HUES48 (cell line): Measurements from ENCODE around the gene SEPTIN5.
"Not testable (repeated sequence)": the region's sequence is repeated elsewhere in the genome, so short reads cannot be mapped to it uniquely, and the experiment has no call there.

Experiments used
- H3K27ac ChIP-seq: one replicate; pipeline ENCODE4 v1.7.0; 2013; ENCODE audit warnings: low read depth, low read length, inconsistent platforms
- H3K27me3 ChIP-seq: 2 replicates; pipeline ENCODE4 v1.6.1; 2013; ENCODE audit warnings: mild to moderate bottlenecking, low read length; ENCODE audit not compliant: control insufficient read depth, insufficient read depth
- H3K36me3 ChIP-seq: 2 replicates; pipeline ENCODE4 v1.6.1; 2013; ENCODE audit warnings: low read length; ENCODE audit not compliant: control insufficient read depth, insufficient read depth
- H3K4me1 ChIP-seq: 2 replicates; pipeline ENCODE4 v1.6.1; 2013; ENCODE audit warnings: mild to moderate bottlenecking, low read length; ENCODE audit not compliant: control insufficient read depth, insufficient read depth
- H3K4me3 ChIP-seq: 2 replicates; pipeline ENCODE4 v1.5.1; 2013; ENCODE audit warnings: mild to moderate bottlenecking, low read depth, low read length
- H3K9ac ChIP-seq: 2 replicates; pipeline ENCODE4 v1.6.1; 2013; ENCODE audit warnings: mild to moderate bottlenecking, low read depth, low read length, moderate library complexity
- H3K9me3 ChIP-seq: 2 replicates; pipeline ENCODE4 v1.6.1; 2013; ENCODE audit warnings: low read length; ENCODE audit not compliant: control insufficient read depth, insufficient read depth

The SEPTIN5 gene

DNA sequence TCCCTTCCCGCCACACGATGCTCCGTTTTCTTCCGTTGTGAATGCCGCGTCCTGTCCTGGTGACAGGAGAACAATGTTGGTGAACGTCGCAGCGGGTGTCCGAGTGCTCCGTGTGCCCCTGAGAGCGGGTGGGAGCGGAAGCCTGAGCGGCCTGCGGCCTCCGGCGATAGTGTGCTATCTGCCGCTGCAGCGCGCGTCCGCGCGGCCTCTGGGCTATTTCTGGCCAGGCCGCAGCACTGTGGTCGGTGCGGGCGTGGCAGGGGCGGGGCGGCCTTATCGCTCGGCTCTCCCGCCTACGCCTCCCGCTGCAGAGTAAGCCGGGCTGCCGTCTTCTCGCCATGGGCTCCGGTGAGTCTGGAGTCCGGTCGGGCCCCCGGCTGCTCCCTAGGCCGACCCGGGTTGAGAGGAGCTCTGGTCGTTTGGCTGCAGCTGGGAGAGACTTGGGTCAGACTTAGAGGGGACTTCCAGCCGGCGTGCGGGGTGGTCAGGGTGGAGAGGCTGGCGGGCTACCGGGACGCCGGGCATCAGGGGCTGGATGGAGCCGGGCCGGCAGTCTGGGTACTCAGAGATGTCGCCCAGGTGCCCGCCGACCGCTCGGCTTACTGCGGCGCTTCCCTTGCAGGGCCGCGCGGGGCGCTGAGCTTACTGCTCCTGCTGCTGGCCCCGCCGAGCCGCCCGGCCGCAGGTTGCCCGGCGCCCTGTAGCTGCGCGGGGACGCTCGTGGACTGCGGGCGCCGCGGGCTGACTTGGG, 9.1 kb downstream of the SEPTIN5 start, which contains the start of gene GP1BB:
GP1BB (plus strand) TSS at position 308 of the 751 bp plus-strand sequence; CDS start at position 339, 31 bp downstream.
- H3K9me3 ChIP-seq: no peaks in the 10 kb centered on the region
- H3K4me1 ChIP-seq: peaks cover 11% of the 10 kb centered on the region
- peaks cover 100% of the 10 kb centered on the region for H3K27me3 ChIP-seq
- H3K9ac ChIP-seq: no peak within 1 kb of the TSS
- no peak within 1 kb of the TSS for H3K27ac ChIP-seq
- peak within 1 kb of the TSS; percentile 53 for H3K4me3 ChIP-seq
- H3K36me3 ChIP-seq: no peaks in the 10 kb centered on the region

DNA sequence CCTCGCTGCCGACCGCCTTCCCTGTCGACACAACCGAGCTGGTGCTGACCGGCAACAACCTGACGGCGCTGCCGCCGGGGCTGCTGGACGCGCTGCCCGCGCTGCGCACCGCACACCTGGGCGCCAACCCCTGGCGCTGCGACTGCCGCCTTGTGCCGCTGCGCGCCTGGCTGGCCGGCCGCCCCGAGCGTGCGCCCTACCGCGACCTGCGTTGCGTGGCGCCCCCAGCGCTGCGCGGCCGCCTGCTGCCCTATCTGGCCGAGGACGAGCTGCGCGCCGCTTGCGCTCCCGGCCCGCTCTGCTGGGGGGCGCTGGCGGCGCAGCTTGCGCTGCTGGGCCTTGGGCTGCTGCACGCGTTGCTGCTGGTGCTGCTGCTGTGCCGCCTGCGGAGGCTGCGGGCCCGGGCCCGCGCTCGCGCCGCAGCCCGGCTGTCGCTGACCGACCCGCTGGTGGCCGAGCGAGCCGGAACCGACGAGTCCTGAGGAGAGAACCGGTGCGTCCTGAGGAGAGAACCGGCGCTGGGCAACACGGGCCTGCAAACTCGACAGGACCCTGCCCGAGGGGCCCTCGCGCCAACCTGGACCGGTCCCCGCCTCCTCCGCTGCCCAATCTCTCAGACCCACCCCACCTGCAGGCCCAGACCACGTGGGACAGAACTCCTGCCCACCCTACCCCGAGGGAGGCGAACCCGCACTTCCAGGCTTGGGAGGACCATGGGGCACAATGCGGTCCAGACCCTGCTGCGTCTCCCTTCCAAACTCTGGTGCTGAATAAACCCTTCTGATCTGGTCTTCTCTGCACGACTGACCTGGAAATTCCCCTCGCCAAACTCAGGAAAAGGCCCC, 9.9 kb downstream of the SEPTIN5 start:
- H3K4me3 ChIP-seq: peak overlapping the region; percentile 53
- no peak overlapping the region for H3K27ac ChIP-seq
- H3K4me1 ChIP-seq: peaks cover 11% of the 10 kb centered on the region
- H3K9me3 ChIP-seq: no peaks in the 10 kb centered on the region
- H3K9ac ChIP-seq: no peak overlapping the region
- no peaks in the 10 kb centered on the region for H3K36me3 ChIP-seq
- H3K27me3 ChIP-seq: peaks cover 99% of the 10 kb centered on the region

DNA sequence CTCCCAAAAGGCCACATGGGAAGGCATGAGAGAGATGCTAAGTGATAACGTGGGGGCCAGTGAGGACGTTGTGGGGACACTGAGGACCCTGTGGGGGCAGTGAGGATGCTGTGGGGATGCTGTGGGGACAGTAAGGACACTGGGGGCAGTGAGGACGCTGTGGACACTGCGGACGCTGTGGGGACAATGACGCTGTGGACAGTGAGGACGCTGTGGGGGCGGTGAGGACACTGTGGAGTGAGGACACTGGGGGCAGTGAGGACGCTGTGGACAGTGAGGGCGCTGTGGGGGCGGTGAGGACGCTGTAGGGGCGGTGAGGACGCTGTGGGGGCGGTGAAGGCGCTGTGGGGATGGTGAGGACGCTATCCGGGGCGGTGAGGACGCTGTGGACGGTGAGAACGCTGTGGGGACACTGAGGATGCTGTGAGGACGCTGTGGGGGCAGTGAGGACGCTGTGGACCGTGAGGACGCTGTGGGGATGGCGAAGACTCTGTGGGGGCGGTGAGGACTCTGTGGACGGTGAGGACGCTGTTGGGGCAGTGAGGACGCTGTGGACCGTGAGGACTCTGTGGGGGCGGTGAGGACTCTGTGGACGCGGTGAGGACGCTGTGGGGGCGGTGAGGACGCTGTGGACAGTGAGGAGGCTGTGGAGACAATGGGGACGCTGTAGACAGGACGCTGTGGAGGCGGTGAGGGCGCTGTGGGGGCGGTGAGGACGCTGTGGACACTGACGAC, 10.8 kb downstream of the SEPTIN5 start:
- Histone ChIP-seq H3K4me1 (peaks cover 11% of the 10 kb centered on the region), H3K9ac (no peak overlapping the region), H3K9me3 (no peaks in the 10 kb centered on the region), H3K27me3 (peaks cover 99% of the 10 kb centered on the region), H3K36me3 (no peaks in the 10 kb centered on the region), H3K4me3 (no peak overlapping the region), H3K27ac (no peak overlapping the region)

DNA sequence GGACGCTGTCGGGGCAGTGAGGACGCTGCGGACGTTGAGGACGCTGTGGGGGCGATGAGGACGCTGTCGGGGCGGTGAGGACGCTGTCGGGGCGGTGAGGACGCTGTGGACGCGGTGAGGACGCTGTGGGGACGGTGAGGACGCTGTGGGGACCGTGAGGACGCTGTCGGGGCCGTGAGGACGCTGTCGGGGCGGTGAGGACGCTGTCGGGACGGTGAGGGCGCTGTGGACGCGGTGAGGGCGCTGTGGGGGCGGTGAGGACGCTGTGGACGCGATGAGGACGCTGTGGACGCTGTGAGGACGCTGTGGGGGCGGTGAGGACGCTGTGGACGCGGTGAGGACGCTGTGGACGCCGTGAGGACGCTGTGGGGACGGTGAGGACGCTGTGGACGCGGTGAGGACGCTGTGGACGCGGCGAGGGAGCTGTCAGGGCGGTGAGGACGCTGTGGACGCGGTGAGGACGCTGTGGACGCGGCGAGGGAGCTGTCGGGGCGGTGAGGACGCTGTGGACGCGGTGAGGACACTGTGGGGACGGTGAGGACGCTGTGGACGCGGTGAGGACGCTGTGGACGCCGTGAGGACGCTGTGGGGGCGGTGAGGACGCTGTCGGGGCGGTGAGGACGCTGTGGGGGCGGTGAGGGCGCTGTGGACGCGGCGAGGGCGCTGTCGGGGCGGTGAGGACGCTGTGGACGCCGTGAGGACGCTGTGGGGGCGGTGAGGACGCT, 11.9 kb downstream of the SEPTIN5 start:
- not testable (repeated sequence) for H3K9me3 ChIP-seq, H3K36me3 ChIP-seq, H3K9ac ChIP-seq, H3K4me3 ChIP-seq, H3K27ac ChIP-seq
- H3K4me1 ChIP-seq: peaks cover 11% of the 10 kb centered on the region
- H3K27me3 ChIP-seq: peaks cover 91% of the 10 kb centered on the region

DNA sequence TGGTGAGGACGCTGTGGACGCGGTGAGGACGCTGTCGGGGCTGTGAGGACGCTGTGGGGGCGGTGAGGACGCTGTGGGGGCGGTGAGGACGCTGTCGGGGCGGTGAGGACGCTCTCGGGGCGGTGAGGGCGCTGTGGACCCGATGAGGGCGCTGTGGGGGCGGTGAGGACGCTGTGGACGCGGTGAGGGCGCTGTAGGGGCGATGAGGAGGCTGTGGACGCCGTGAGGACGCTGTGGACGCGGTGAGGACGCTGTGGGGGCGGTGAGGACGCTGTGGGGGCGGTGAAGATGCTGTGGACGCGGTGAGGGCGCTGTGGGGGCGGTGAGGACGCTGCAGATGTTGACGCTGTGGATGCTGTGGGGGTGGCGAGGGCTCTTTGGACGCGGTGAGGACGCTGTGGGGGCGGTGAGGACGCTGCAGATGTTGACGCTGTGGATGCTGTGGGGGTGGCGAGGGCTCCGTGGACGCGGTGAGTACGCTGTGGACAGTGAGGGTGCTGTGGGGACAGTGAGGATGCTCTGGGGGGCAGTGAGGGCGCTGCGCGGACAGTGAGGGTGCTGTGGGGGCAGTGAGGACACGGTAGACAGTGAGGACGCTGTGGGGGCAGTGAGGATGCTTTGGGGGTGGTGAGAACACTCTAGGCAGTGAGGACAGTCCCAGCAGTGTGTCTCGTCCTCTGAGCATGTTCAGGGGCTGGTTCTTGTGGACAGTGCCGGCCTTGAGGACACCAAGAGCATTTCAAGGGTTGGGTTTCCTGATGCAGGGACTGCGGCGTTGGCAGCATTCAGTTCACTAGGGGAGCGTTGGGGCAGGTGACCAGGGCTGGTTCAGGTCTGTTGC, 13.2 kb downstream of the SEPTIN5 start:
- H3K9me3 ChIP-seq: no peaks in the 10 kb centered on the region
- H3K4me3 ChIP-seq: no peak overlapping the region
- no peak overlapping the region for H3K9ac ChIP-seq
- H3K36me3 ChIP-seq: no peaks in the 10 kb centered on the region
- no peak overlapping the region for H3K27ac ChIP-seq
- peaks cover 7% of the 10 kb centered on the region; the same call in 1 of the 2 replicates for H3K4me1 ChIP-seq
- H3K27me3 ChIP-seq: peaks cover 78% of the 10 kb centered on the region

DNA sequence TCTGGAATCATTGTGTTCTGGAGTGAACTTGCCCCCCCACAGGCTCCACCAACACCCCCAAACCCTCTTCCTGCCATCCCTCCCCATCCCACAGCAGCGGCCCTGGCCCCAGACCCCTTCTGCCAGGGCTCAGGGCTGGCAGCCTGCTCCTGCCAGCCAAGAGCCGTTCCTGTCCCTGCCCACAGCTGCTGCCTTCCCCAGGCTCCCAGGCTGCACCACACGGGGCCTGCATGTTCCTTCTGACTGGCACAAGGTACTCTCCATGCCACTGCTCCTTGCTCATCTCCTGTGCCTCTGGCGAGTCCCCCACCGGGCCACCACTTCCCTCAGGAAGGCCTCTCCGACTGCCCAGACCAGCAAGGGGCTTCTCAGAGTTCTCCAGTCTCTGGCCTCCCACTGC, 14.0 kb downstream of the SEPTIN5 start:
- Histone ChIP-seq H3K4me3 (no peak overlapping the region), H3K9ac (no peak overlapping the region), H3K4me1 (no peaks in the 10 kb centered on the region), H3K9me3 (no peaks in the 10 kb centered on the region), H3K36me3 (no peaks in the 10 kb centered on the region), H3K27ac (no peak overlapping the region), H3K27me3 (peaks cover 70% of the 10 kb centered on the region)

DNA sequence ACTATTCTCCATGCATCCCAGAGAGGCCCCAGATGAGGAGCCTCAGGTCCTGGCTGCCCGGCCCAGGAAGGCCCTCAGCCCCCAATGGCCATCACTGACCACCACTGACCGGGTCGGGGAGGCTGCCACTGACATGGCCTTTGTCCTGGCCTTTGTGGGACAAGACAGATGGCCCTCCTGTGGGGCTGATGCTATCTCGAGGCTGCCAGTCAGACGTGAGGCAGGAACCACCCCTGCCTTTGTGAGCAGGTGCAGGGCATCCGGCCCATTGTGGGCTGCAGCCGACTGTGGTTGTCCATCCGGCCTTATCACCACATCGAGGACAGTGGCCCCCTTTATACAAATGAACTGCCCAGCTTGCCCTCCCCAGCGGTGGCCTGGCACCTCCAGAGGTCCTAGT, 14.5 kb downstream of the SEPTIN5 start:
- no peaks in the 10 kb centered on the region for H3K9me3 ChIP-seq
- H3K27ac ChIP-seq: no peak overlapping the region
- H3K36me3 ChIP-seq: no peaks in the 10 kb centered on the region
- no peak overlapping the region for H3K4me3 ChIP-seq
- H3K4me1 ChIP-seq: no peaks in the 10 kb centered on the region
- peaks cover 65% of the 10 kb centered on the region for H3K27me3 ChIP-seq
- no peak overlapping the region for H3K9ac ChIP-seq

DNA sequence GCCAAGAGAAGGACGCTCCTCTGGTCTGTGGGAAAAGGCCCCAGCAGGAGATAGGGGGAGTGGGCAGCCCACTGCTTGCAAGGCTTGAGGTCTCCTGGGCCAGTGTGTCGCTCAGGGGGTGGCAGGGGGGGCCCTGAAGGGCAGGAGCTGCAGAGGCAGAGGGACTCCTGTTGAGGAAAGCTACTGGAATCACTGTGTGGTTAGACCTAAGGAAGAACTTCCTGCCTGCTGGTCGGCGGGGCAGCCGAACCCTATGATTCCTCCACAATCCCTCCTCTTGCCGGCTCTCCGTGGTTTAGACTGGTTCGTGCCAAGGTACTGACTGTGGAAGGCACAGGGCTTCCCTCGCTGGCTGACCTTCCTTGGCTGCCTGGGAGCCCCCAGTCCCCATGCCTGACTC, 15.2 kb downstream of the SEPTIN5 start:
- Histone ChIP-seq H3K4me1 (no peaks in the 10 kb centered on the region), H3K9ac (no peak overlapping the region), H3K9me3 (no peaks in the 10 kb centered on the region), H3K27ac (no peak overlapping the region), H3K27me3 (peaks cover 58% of the 10 kb centered on the region), H3K36me3 (no peaks in the 10 kb centered on the region), H3K4me3 (no peak overlapping the region)

DNA sequence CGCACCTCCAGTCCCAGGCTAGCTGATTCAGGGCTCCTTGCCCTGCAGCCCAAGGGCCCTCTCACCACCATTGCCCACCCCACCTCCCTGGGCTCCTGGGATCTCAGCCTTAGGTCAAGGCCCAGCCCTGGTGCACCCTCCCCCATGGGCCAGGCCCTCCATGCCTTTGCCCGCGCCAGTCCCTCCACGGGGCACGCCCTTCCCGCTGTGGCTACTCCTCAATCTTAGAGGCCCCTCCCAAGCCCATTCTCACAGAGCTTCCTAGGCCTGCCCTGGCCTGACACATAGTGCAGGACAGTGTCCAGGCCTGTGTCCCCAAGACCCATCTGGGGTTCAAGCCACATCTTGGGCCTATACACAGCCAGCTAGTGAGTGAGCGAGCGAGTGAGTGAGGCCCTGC, 15.9 kb downstream of the SEPTIN5 start:
- Histone ChIP-seq H3K4me3 (no peak overlapping the region), H3K9ac (no peak overlapping the region), H3K36me3 (no peaks in the 10 kb centered on the region), H3K4me1 (no peaks in the 10 kb centered on the region), H3K27me3 (peaks cover 51% of the 10 kb centered on the region), H3K27ac (no peak overlapping the region), H3K9me3 (no peaks in the 10 kb centered on the region)
